ENCODE measurements around the gene HOXA10. TPM values are rescaled to one million over a fixed set of nuclear protein-coding genes. Genes with fewer than 3 reads are reported as not detected.

Gene HOXA10
- total RNA-seq, 1 experiment from 2014 or later, result 9.5 TPM

GRCh38 chr7:27133409-27134231 is 40.5 kb downstream of the HOXA10 start:
- Histone ChIP-seq H3K4me3 (ENCODE audit: low read depth, low read length) (no peak overlapping the region), H3K27me3 (replicated peaks; ENCODE audit: control insufficient read depth, insufficient read depth, low read length) (no peaks in the 10 kb centered on the region), H3K9me3 (no peaks in the 10 kb centered on the region), H3K36me3 (ENCODE audit: control insufficient read depth, insufficient read depth, low read length) (no peaks in the 10 kb centered on the region), H3K4me1 (peaks cover 29% of the 10 kb centered on the region)
- intact Hi-C loops (cut with micrococcal nuclease; ENCODE audit: unreplicated experiment), result no loop called here
- no peak overlapping the region for H3K27ac Mint-ChIP-seq (ENCODE audit: unreplicated experiment)
- no peaks in the 10 kb centered on the region for H3K27me3 Mint-ChIP-seq (ENCODE audit: insufficient read depth, unreplicated experiment)
- ChIA-PET POLR2A (no interaction called here), CTCF (interaction anchor here (0.7 to 0.8 kb wide), 2 partner anchors 27 to 48 kb away, joined by 3 read pairs; no protein-coding TSS in a partner anchor)
- no TSS peak for BruUV-seq (replicated peaks)
- peaks cover 27% of the 10 kb centered on the region for H3K4me1 Mint-ChIP-seq (ENCODE audit: low read depth, unreplicated experiment)
- TF ChIP-seq CTCF (IDR thresholded peaks at IDR 0.05; ENCODE audit: insufficient read depth in 1 of 2, low read depth in 1 of 2, low read length in 1 of 2, severe bottlenecking in 1 of 2, unreplicated experiment in 1 of 2), result no peak
- H3K9me3 Mint-ChIP-seq (ENCODE audit: unreplicated experiment), result no peaks in the 10 kb centered on the region
- peak in 1 of 2 experiments; percentile 22 for DNase-seq
- H3K36me3 Mint-ChIP-seq (ENCODE audit: insufficient read depth, unreplicated experiment), result no peaks in the 10 kb centered on the region
- H3K4me3 Mint-ChIP-seq (ENCODE audit: unreplicated experiment), result no peak overlapping the region

- POLR2A ChIA-PET, result no interaction called here
Observed at GRCh38 chr7:27132978-27133377, 41.1 kb downstream of the HOXA10 start.

GRCh38 chr7:27132214-27132613 is 41.9 kb downstream of the HOXA10 start:
- DNase-seq, result no peak
- Mint-ChIP-seq H3K4me3 (ENCODE audit: unreplicated experiment) (peak overlapping the region; percentile 22), H3K36me3 (ENCODE audit: insufficient read depth, unreplicated experiment) (no peaks in the 10 kb centered on the region), H3K27ac (ENCODE audit: unreplicated experiment) (no peak overlapping the region), H3K9me3 (ENCODE audit: unreplicated experiment) (no peaks in the 10 kb centered on the region), H3K4me1 (ENCODE audit: low read depth, unreplicated experiment) (peaks cover 27% of the 10 kb centered on the region), H3K27me3 (ENCODE audit: insufficient read depth, unreplicated experiment) (no peaks in the 10 kb centered on the region)
- ChIA-PET CTCF (no interaction called here), POLR2A (interaction anchor here (2.2 kb wide), 1 partner anchor 18 kb away, joined by 19 read pairs; no protein-coding TSS in a partner anchor)
- Histone ChIP-seq H3K4me1 (peaks cover 29% of the 10 kb centered on the region), H3K4me3 (ENCODE audit: low read depth, low read length) (no peak overlapping the region), H3K9me3 (no peaks in the 10 kb centered on the region), H3K27me3 (replicated peaks; ENCODE audit: control insufficient read depth, insufficient read depth, low read length) (no peaks in the 10 kb centered on the region), H3K36me3 (ENCODE audit: control insufficient read depth, insufficient read depth, low read length) (no peaks in the 10 kb centered on the region)
- no TSS peak for BruUV-seq (replicated peaks)
- intact Hi-C loops (cut with micrococcal nuclease; ENCODE audit: unreplicated experiment), result no loop called here
- no peak for TF ChIP-seq CTCF (IDR thresholded peaks at IDR 0.05; ENCODE audit: insufficient read depth in 1 of 2, low read depth in 1 of 2, low read length in 1 of 2, severe bottlenecking in 1 of 2, unreplicated experiment in 1 of 2)

More at GRCh38 chr7:27132978-27133377, 41.1 kb downstream of the HOXA10 start:
- H3K27me3 Mint-ChIP-seq (ENCODE audit: insufficient read depth, unreplicated experiment), result no peaks in the 10 kb centered on the region
- no peak overlapping the region for H3K27ac Mint-ChIP-seq (ENCODE audit: unreplicated experiment)
- no peaks in the 10 kb centered on the region for H3K36me3 Mint-ChIP-seq (ENCODE audit: insufficient read depth, unreplicated experiment)
- H3K27me3 ChIP-seq (replicated peaks; ENCODE audit: control insufficient read depth, insufficient read depth, low read length), result no peaks in the 10 kb centered on the region
- peaks cover 29% of the 10 kb centered on the region for H3K4me1 ChIP-seq
- no peak for DNase-seq
- no peak for TF ChIP-seq CTCF (IDR thresholded peaks at IDR 0.05; ENCODE audit: insufficient read depth in 1 of 2, low read depth in 1 of 2, low read length in 1 of 2, severe bottlenecking in 1 of 2, unreplicated experiment in 1 of 2)
- CTCF ChIA-PET, result interaction anchor here (0.8 kb wide), 1 partner anchor 28 kb away, joined by 3 read pairs; no protein-coding TSS in a partner anchor
- H3K9me3 Mint-ChIP-seq (ENCODE audit: unreplicated experiment), result no peaks in the 10 kb centered on the region
- no peak overlapping the region for H3K4me3 Mint-ChIP-seq (ENCODE audit: unreplicated experiment)
- H3K4me1 Mint-ChIP-seq (ENCODE audit: low read depth, unreplicated experiment), result peaks cover 27% of the 10 kb centered on the region
- intact Hi-C loops (cut with micrococcal nuclease; ENCODE audit: unreplicated experiment), result no loop called here
- no peaks in the 10 kb centered on the region for H3K9me3 ChIP-seq
- H3K36me3 ChIP-seq (ENCODE audit: control insufficient read depth, insufficient read depth, low read length), result no peaks in the 10 kb centered on the region
- no peak overlapping the region for H3K4me3 ChIP-seq (ENCODE audit: low read depth, low read length)
- no TSS peak for BruUV-seq (replicated peaks)

Measured in Caco-2 (cell line).